DOHH2 (cell line): Measurements from ENCODE around the gene L3MBTL4.

Experiments
- CTCF ChIP-seq: fragments of 200-600 bp; sonication (generic); IDR thresholded peaks from one replicate; pipeline ENCODE4 v1.5.1; 2014; ENCODE audit warnings: antibody characterized with exemption, mild to moderate bottlenecking, low read depth, low read length; ENCODE audit not compliant: poor library complexity, severe bottlenecking
- EZH2phosphoT487 ChIP-seq: fragments of 200-600 bp; sonication (generic); IDR thresholded peaks from 2 replicates; pipeline ENCODE4 v1.6.1; 2017; ENCODE audit warnings: borderline replicate concordance, mild to moderate bottlenecking, antibody characterized with exemption, low read length, moderate library complexity, mixed read lengths

GRCh38 chr18:6441200-6441599 lies 26.5 kb upstream of the L3MBTL4 start:
- TF ChIP-seq CTCF, result no peak
- no peak for TF ChIP-seq EZH2phosphoT487
